Heart left ventricle (tissue), 16 donors: ENCODE data around the gene USP7. TPM values are rescaled to one million over a fixed set of nuclear protein-coding genes. Genes with fewer than 3 reads are reported as not detected.
A peak's percentile ranks its signal among the peaks of the same experiment; 100 is the strongest.

Source experiments
- ATAC-seq, 4 donors: fragments of 200-7000 bp; cut with Tn5 transposase; one replicate each; pipeline ENCODE4 v1.9.1; 2020 to 2022; ENCODE audit warnings: moderate library complexity in 4 of 4, mild to moderate bottlenecking in 3 of 4, moderate number of reproducible peaks in 1 of 4
- DNase-seq, 5 donors: peaks; one replicate each; pipeline ENCODE4 v3.0.0-alpha.2; 2020
- H3K27ac ChIP-seq, 12 donors: fragments of 200-600 bp; sonication (generic) in 4 of 12; one replicate each; pipeline versions ENCODE4 v1.5.0 to v1.8.0; 2016 to 2022; ENCODE audit warnings: mild to moderate bottlenecking in 2 of 12
- H3K27me3 ChIP-seq, 9 donors: fragments of 200-600 bp; sonication (generic) in 2 of 9; one replicate each; pipeline versions ENCODE4 v1.5.1 to v1.8.0; 2016 to 2022; ENCODE audit warnings: mild to moderate bottlenecking in 3 of 9
- H3K36me3 ChIP-seq, 9 donors: fragments of 200-600 bp; sonication (generic) in 2 of 9; one replicate each; pipeline versions ENCODE4 v1.5.0 to v1.8.0; 2018 to 2022; ENCODE audit warnings: mild to moderate bottlenecking in 2 of 9
- H3K4me1 ChIP-seq, 12 donors: fragments of 200-600 bp; sonication (generic) in 4 of 12; one replicate each; pipeline versions ENCODE4 v1.5.0 to v1.8.0; 2016 to 2022; ENCODE audit warnings: mild to moderate bottlenecking in 3 of 12
- H3K4me3 ChIP-seq, 12 donors: fragments of 200-600 bp; sonication (generic) in 4 of 12; one replicate each; pipeline versions ENCODE4 v1.5.0 to v1.8.0; 2017 to 2022; ENCODE audit warnings: mild to moderate bottlenecking in 9 of 12, moderate library complexity in 4 of 12
- H3K9me3 ChIP-seq, 12 donors: fragments of 200-600 bp; sonication (generic) in 4 of 12; one replicate each; pipeline versions ENCODE4 v1.5.0 to v1.8.0; 2016 to 2022; ENCODE audit warnings: mild to moderate bottlenecking in 1 of 12
- CTCF ChIP-seq, 12 donors: fragments of 200-600 bp; sonication (generic) in 4 of 12; IDR thresholded peaks; one replicate each; pipeline versions ENCODE4 v1.5.0 to v1.8.0; 2018 to 2022; ENCODE audit warnings: antibody characterized with exemption in 12 of 12, mild to moderate bottlenecking in 5 of 12
- POLR2A ChIP-seq, 2 donors: fragments of 450-650 bp; IDR thresholded peaks; one replicate each; pipeline ENCODE4 v1.6.1; 2017; ENCODE audit warnings: antibody characterized with exemption in 2 of 2, mild to moderate bottlenecking in 2 of 2, moderate library complexity in 2 of 2
- WGBS, 4 donors: extraction: QIAGEN DNeasy Blood & Tissue Kit in 2 of 4; methylation state at CpG; one replicate each; pipeline versions ENCODE4 v1.1.5 to v1.1.7; 2013 to 2018; 5-methylcytosine and 5-hydroxymethylcytosine counted together
- intact Hi-C, 10 donors: fragments of 100-400 bp; cut with DNase I; formaldehyde crosslinking; loops; one replicate each; pipeline versions ENCODE4 v1.11.1 to v1.14.2; 2022
- polyA plus RNA-seq, 2 donors: library from polyadenylated mRNA; stranded (reverse); fragments of 200-250 nt; gene quantifications; one replicate each; pipeline ENCODE4 v1.2.3, GENCODE V29; 2013
- total RNA-seq, 9 donors: library from RNA; depleted of rRNA in 2 of 9; stranded (reverse); fragments of >200 nt in 2 of 9; fragmentation: NEBNext Ultra II Directional in 3 of 9; extraction: Animal tissue kit (Norgen Biotek cat#: 25700) in 3 of 9; gene quantifications; one replicate each; pipeline versions ENCODE4 v1.1.0 to v1.2.4, GENCODE V29; 2016 to 2023
- donor health status: ischemic (EF 13 %, LVEDD 7.1; RV severe dilation, severe dysfunction).
- donor health status: healthy with polysubstance abuse.
- donor health status: DM: no; HTN: yes; CAD: no.
- donor health status: DM: no; HTN: no; CAD: no.
- donor health status: ischemic (EF 25% LVEDD 6.9; RV normal size, moderate dysfunction).
- donor health status: ischemic (EF 25% LVEDD 5.7; RV mildly dilated, moderate dysfunction).
- donor health status: healthy.
- donor health status: DM: yes; HTN: yes; CAD: no.
- donor health status: ischemic (EF 35%, LVEDD 5.7; RV mildly dilated, moderate dysfunction).
- donor health status: nonischemic (EF 11% LVEDD 7.7; RV severe dilation, severe dysfunction).
- donor health status: DM: yes; HTN: yes; CAD: no.
- donor health status: PGD.
- donor health status: ischemic (EF 29% LVEDD 5.4; RV normal size, mild dysfunction).
- donor health status: nonischemic (EF 23%, LVEDD 6.1; RV moderate dilation, normal function).

USP7 gene
- total and polyA plus RNA-seq, 11 donors = 20.3 to 86.5 (median 66.2) TPM

GRCh38 chr16:8867216-8867931 is 96.3 kb downstream of the USP7 start:
- no peak for ATAC-seq

GRCh38 chr16:8866884-8867215 is 96.9 kb downstream of the USP7 start:
- Histone ChIP-seq H3K27me3 (no peaks in the 10 kb centered on the region), H3K4me1 (peaks cover 0 to 76% (median 52%) of the 10 kb centered on the region in 12 donors)
- ATAC-seq = peak in 1 of 4 donors; percentile 2

More at GRCh38 chr16:8867216-8867931, 96.3 kb downstream of the USP7 start:
- DNase-seq = peak in 4 of 5 donors; percentile 51 to 67 (median 59)
- H3K4me3 ChIP-seq = peak overlapping the region; percentile 60 to 97 (median 74)
- H3K36me3 ChIP-seq = no peaks in the 10 kb centered on the region
- TF ChIP-seq CTCF (IDR thresholded peaks at IDR 0.05) (no peak), POLR2A (IDR thresholded peaks at IDR 0.05) (no peak)
- peaks cover 0 to 71% (median 49%) of the 10 kb centered on the region in 12 donors for H3K4me1 ChIP-seq
- no peaks in the 10 kb centered on the region for H3K9me3 ChIP-seq
- WGBS, 4 donors = 12 to 20% (median 15%) methylated on average over 32 to 35 of the region's 35 CpGs
- no peaks in the 10 kb centered on the region for H3K27me3 ChIP-seq
- peak overlapping the region; percentile 28 to 95 (median 90) for H3K27ac ChIP-seq
- intact Hi-C loops = loop anchor here in 5 of 10 donors (5.0 kb wide), 1 partner anchor 70 kb away; the partner anchor contains the start of genes PMM2 (in 5 of the 5) and TMEM186 (in 5 of the 5)

GRCh38 chr16:8866118-8866883 is 97.4 kb downstream of the USP7 start:
- 8 to 30% (median 17%) methylated on average over 18 to 30 of the region's 30 CpGs for WGBS, 4 donors
- Histone ChIP-seq H3K27me3 (no peaks in the 10 kb centered on the region), H3K27ac (peak overlapping the region; percentile 28 to 95 (median 90)), H3K9me3 (no peaks in the 10 kb centered on the region), H3K36me3 (no peaks in the 10 kb centered on the region), H3K4me1 (peaks cover 0 to 81% (median 58%) of the 10 kb centered on the region in 12 donors), H3K4me3 (peak overlapping the region; percentile 60 to 97 (median 74))
- intact Hi-C loops = loop anchor here in 5 of 10 donors (5.0 kb wide), 1 partner anchor 69 kb away; the partner anchor contains the start of genes PMM2 (in 5 of the 5) and TMEM186 (in 5 of the 5)
- DNase-seq = peak in 4 of 5 donors; percentile 60 to 77 (median 68)
- no peak for TF ChIP-seq POLR2A (IDR thresholded peaks at IDR 0.05)
- TF ChIP-seq CTCF (IDR thresholded peaks at IDR 0.05) = no peak
- ATAC-seq = peak in 3 of 4 donors; percentile 1 to 23 (median 3)

More at GRCh38 chr16:8866884-8867215, 96.9 kb downstream of the USP7 start:
- 16 to 23% (median 21%) methylated on average over 12 to 16 of the region's 16 CpGs for WGBS, 4 donors
- intact Hi-C loops = loop anchor here in 5 of 10 donors (5.0 kb wide), 1 partner anchor 70 kb away; the partner anchor contains the start of genes PMM2 (in 5 of the 5) and TMEM186 (in 5 of the 5)
- peak in 1 of 5 donors; percentile 55 for DNase-seq
- no peaks in the 10 kb centered on the region for H3K36me3 ChIP-seq
- H3K27ac ChIP-seq = peak overlapping the region; percentile 28 to 95 (median 90)
- no peak for TF ChIP-seq POLR2A (IDR thresholded peaks at IDR 0.05)
- TF ChIP-seq CTCF (IDR thresholded peaks at IDR 0.05) = no peak
- no peaks in the 10 kb centered on the region for H3K9me3 ChIP-seq
- H3K4me3 ChIP-seq = peak overlapping the region; percentile 60 to 97 (median 74)
